T-helper 1 cell treated with Interleukin-12 subunit alpha and Interleukin-12 subunit beta and Interleukin-4 antibody, amounts not matched to agents 30 ng/mL and 1 ng/mL, for 36 hours (primary cell): ENCODE results near the gene CDHR4. TPM values are rescaled to one million over a fixed set of nuclear protein-coding genes. Genes with fewer than 3 reads are reported as not detected.

Experiments
- intact Hi-C: fragments of 100-400 bp; cut with micrococcal nuclease; formaldehyde crosslinking; loops from one replicate; pipeline ENCODE4 v1.15.1; 2024
- total RNA-seq: library from RNA; stranded (reverse); gene quantifications from 2 replicates; pipeline ENCODE4 v1.2.3, GENCODE V29; 2022

Gene CDHR4
- total RNA-seq, 1 donor from 2014 or later: 0.22 TPM

DNA sequence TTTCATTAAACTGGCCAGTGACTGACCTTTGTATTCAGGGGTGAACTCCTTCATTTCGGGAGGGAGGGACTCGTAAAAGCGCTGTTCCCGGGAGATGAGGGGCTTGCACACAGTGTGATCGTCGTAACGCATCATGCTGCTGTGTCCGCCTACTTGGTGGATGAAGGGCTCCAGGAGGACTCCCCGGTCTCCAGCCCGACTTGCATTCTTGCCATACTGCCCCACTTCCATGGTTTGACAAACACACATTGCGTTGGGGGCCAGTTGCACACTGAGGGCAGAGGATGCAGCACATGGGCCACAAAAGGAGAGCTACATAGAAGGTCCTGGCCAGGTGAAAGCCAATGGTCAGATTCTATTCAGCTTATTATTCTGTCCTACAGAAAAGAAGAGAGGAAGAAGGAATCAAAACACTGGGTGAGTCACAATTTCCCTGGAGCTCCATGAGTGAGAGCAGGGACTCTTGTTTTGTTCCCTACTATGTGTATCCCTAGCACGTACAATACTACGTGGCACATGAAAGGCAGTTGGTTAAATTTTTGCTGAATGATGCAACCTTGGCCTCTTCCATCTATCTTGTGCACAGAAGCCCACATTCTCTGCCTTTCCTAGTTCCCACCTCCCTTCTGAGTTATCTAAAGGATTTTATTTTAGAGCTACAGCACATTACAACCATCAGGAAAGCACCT, 51.7 kb downstream of the CDHR4 start:
- intact Hi-C loops: no loop called here

- intact Hi-C loops: no loop called here
Observed at GRCh38 chr3:49745986-49746385, 53.7 kb downstream of the CDHR4 start.

Other genes with a start within 250 kb of the CDHR4 start
- 0.10 and 0.12 TPM in 2 replicates for gene BSN, start 245.4 kb downstream of the CDHR4 start, total RNA-seq
- gene APEH, start 125.5 kb downstream of the CDHR4 start, total RNA-seq: 90.1 and 91.4 TPM in 2 replicates
- 9.3 and 10.9 TPM in 2 replicates for gene MST1, start 110.4 kb downstream of the CDHR4 start, total RNA-seq
- 57.9 and 60.0 TPM in 2 replicates for gene RNF123, start 110.3 kb downstream of the CDHR4 start, total RNA-seq
- gene AMIGO3, start 80.2 kb downstream of the CDHR4 start, total RNA-seq: 0.51 and 0.98 TPM in 2 replicates
- gene GMPPB, start 75.9 kb downstream of the CDHR4 start, total RNA-seq: 61.8 and 62.8 TPM in 2 replicates
- 42.6 and 47.2 TPM in 2 replicates for gene IP6K1, start 13.3 kb downstream of the CDHR4 start, total RNA-seq
- gene INKA1, start 3.4 kb upstream of the CDHR4 start, total RNA-seq: 0.27 and 0.73 TPM in 2 replicates
- 272 and 275 TPM in 2 replicates for gene UBA7, start 14.1 kb upstream of the CDHR4 start, total RNA-seq
- 20.6 and 25.1 TPM in 2 replicates for gene TRAIP, start 56.7 kb upstream of the CDHR4 start, total RNA-seq
- not detected in 2 replicates for gene CAMKV, start 70.0 kb upstream of the CDHR4 start, total RNA-seq
- 3.7 and 4.8 TPM in 2 replicates for gene MST1R, start 104.0 kb upstream of the CDHR4 start, total RNA-seq
- gene MON1A, start 129.9 kb upstream of the CDHR4 start, total RNA-seq: 13.7 and 15.3 TPM in 2 replicates
- gene RBM6, start 140.3 kb upstream of the CDHR4 start, total RNA-seq: 112 and 114 TPM in 2 replicates